HEK293 (cell line): ENCODE results near the gene GPR63.

Source experiments
- CTCF ChIA-PET: fragments of 350-600 bp; formaldehyde crosslinking; extraction: SDS; loops from one replicate; lab custom pipeline; 2021; ENCODE audit warnings: antibody characterized with exemption; lab: Yijun Ruan, JAX
- POLR2A ChIA-PET: fragments of 300-600 bp; formaldehyde crosslinking; extraction: SDS; loops from one replicate; lab custom pipeline; 2020; ENCODE audit warnings: antibody characterized with exemption, inconsistent platforms; lab: Yijun Ruan, JAX
- H3K27ac ChIP-seq: fragments of 200-500 bp; sonication (Bioruptor generic); 2 replicates; pipeline ENCODE4 v1.5.1; 2014; ENCODE audit warnings: low read depth, low read length, control low read depth, inconsistent platforms; ENCODE audit errors: extremely low read depth
- H3K36me3 ChIP-seq, 2 experiments: fragments of 200-500 bp in 1 of 2; sonication (Bioruptor generic) in 1 of 2; 1 replicate in 1 of 2; 2 replicates in 1 of 2; pipeline ENCODE4 v1.5.1; 2014 to 2017; ENCODE audit warnings: inconsistent platforms in 2 of 2, low read length in 2 of 2; ENCODE audit not compliant: control insufficient read depth in 2 of 2, insufficient read depth in 1 of 2
- H3K4me1 ChIP-seq: fragments of 200-500 bp; sonication (Bioruptor generic); 2 replicates; pipeline ENCODE4 v1.5.1; 2014; ENCODE audit warnings: mild to moderate bottlenecking, low read length, inconsistent platforms; ENCODE audit not compliant: control insufficient read depth, insufficient read depth
- H3K4me3 ChIP-seq: 2 replicates; pipeline ENCODE4 v1.5.1; 2011; ENCODE audit warnings: low read depth, mild to moderate bottlenecking, control low read depth, low read length, moderate library complexity
- H3K9me3 ChIP-seq: fragments of 200-500 bp; sonication (Bioruptor generic); 2 replicates; pipeline ENCODE4 v1.5.1; 2014; ENCODE audit warnings: low read depth, low read length, inconsistent platforms; ENCODE audit not compliant: control insufficient read depth, insufficient read depth
- GLI4 ChIP-seq: fragments of 450-650 bp; formaldehyde crosslinking; IDR thresholded peaks from 2 replicates; pipeline ENCODE4 v1.5.1; 2016; ENCODE audit warnings: missing biosample characterization, missing genetic modification characterization
- HOXA7 ChIP-seq: sonication (generic); formaldehyde crosslinking; IDR thresholded peaks from 2 replicates; pipeline ENCODE4 v1.8.1; 2022; ENCODE audit warnings: missing genetic modification reagents, borderline replicate concordance
- HOXC10 ChIP-seq: sonication (generic); formaldehyde crosslinking; IDR thresholded peaks from 2 replicates; pipeline ENCODE4 v1.8.1; 2023; ENCODE audit warnings: mild to moderate bottlenecking, missing genetic modification reagents
- KLF10 ChIP-seq: fragments of 450-650 bp; IDR thresholded peaks from 2 replicates; pipeline ENCODE4 v1.5.1; 2018; ENCODE audit warnings: missing biosample characterization, mild to moderate bottlenecking, missing genetic modification characterization
- KLF8 ChIP-seq: fragments of 450-650 bp; formaldehyde crosslinking; IDR thresholded peaks from 2 replicates; pipeline ENCODE4 v1.5.1; 2016; ENCODE audit warnings: missing biosample characterization, missing genetic modification characterization
- MEIS1 ChIP-seq: sonication (generic); formaldehyde crosslinking; IDR thresholded peaks from 2 replicates; pipeline ENCODE4 v1.8.1; 2022; ENCODE audit warnings: missing genetic modification reagents, mild to moderate bottlenecking, borderline replicate concordance
- OSR2 ChIP-seq: fragments of 450-650 bp; formaldehyde crosslinking; IDR thresholded peaks from 2 replicates; pipeline ENCODE4 v1.5.1; 2016; ENCODE audit warnings: missing biosample characterization, missing genetic modification characterization
- SETDB1 ChIP-seq: IDR thresholded peaks from one replicate; pipeline ENCODE4 v1.6.1; 2017; ENCODE audit warnings: mild to moderate bottlenecking, low read length, moderate library complexity, mixed read lengths; ENCODE audit not compliant: insufficient read length
- YY2 ChIP-seq: fragments of 450-650 bp; formaldehyde crosslinking; IDR thresholded peaks from 2 replicates; pipeline ENCODE4 v1.5.1; 2016; ENCODE audit warnings: missing biosample characterization, missing genetic modification characterization
- ZBTB11 ChIP-seq: fragments of 450-650 bp; formaldehyde crosslinking; conservative IDR thresholded peaks from 2 replicates; pipeline ENCODE4 v1.5.1; 2016; ENCODE audit warnings: low read depth, missing biosample characterization, missing genetic modification characterization
- ZBTB48 ChIP-seq: fragments of 450-650 bp; formaldehyde crosslinking; IDR thresholded peaks from 2 replicates; pipeline ENCODE4 v1.5.1; 2016; ENCODE audit warnings: missing biosample characterization, missing genetic modification characterization
- ZFP69B ChIP-seq: fragments of 450-650 bp; formaldehyde crosslinking; IDR thresholded peaks from 2 replicates; pipeline ENCODE4 v1.5.1; 2016; ENCODE audit warnings: missing biosample characterization, missing genetic modification characterization
- ZNF24 ChIP-seq: fragments of 450-650 bp; formaldehyde crosslinking; IDR thresholded peaks from 2 replicates; pipeline ENCODE4 v1.5.1; 2016; ENCODE audit warnings: missing biosample characterization, missing genetic modification characterization
- ZNF626 ChIP-seq: fragments of 450-650 bp; sonication (Bioruptor Pico); formaldehyde crosslinking; IDR thresholded peaks from 2 replicates; pipeline ENCODE4 v1.5.1; 2018; ENCODE audit warnings: missing biosample characterization, missing genetic modification characterization, inconsistent platforms
- ZNF707 ChIP-seq: fragments of 450-650 bp; formaldehyde crosslinking; IDR thresholded peaks from 2 replicates; pipeline ENCODE4 v1.5.1; 2016; ENCODE audit warnings: missing biosample characterization, missing genetic modification characterization
- TF ChIP-seq, protein P1 (sequence below): fragments of 450-650 bp; formaldehyde crosslinking; IDR thresholded peaks from 2 replicates; pipeline ENCODE4 v1.5.1; 2016; ENCODE audit warnings: missing biosample characterization, missing genetic modification characterization, borderline replicate concordance
- TF ChIP-seq, protein P2 (sequence below): sonication (generic); formaldehyde crosslinking; IDR thresholded peaks from 2 replicates; pipeline ENCODE4 v1.8.1; 2022; ENCODE audit warnings: mild to moderate bottlenecking, moderate library complexity, missing genetic modification reagents

Gene GPR63

DNA sequence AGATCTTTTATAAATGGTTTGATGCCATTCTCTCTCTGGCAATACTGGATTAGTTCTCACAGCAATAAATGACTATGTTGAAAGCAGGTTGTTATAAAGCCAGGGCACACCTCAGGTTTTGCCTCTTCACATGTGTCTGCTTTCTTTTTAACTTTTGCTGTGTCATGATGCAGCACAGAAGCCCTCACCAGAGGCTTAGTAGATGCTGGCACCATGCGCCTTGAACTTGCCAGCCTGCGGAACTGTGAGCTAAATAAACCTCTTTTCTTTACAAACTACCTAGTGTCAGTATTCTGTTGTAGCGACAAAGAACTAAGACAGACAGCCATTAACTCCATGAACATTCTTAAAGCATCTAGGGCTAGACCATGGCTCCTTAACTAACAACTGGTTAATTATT is 15.3 kb upstream of the GPR63 start:
- ChIA-PET POLR2A (no interaction called here), CTCF (no interaction called here)
- TF ChIP-seq ZBTB48 (tag by site-specific recombination) (no peak), SETDB1 (peak; percentile 49)
- H3K4me3 ChIP-seq = no peak overlapping the region
- no peaks in the 10 kb centered on the region for H3K4me1 ChIP-seq
- H3K9me3 ChIP-seq = no peaks in the 10 kb centered on the region
- H3K36me3 ChIP-seq = no peaks in the 10 kb centered on the region
- no peak overlapping the region for H3K27ac ChIP-seq

- Histone ChIP-seq H3K4me3 (no peak overlapping the region), H3K36me3 (no peaks in the 10 kb centered on the region)
- TF ChIP-seq KLF8 (tag by site-specific recombination) (no peak), ZFP69B (tag by site-specific recombination) (no peak), ZNF707 (tag by site-specific recombination) (no peak), YY2 (no peak), HOXA7 (CRISPR knock-in tag) (no peak), MEIS1 (no peak), OSR2 (tag by site-specific recombination) (no peak), ZNF626 (no peak), ZNF24 (tag by site-specific recombination) (no peak), HOXC10 (no peak), GLI4 (tag by site-specific recombination) (no peak), ZBTB11 (no peak), KLF10 (tag by site-specific recombination) (no peak), SETDB1 (no peak)
- TF ChIP-seq, protein P1, sequence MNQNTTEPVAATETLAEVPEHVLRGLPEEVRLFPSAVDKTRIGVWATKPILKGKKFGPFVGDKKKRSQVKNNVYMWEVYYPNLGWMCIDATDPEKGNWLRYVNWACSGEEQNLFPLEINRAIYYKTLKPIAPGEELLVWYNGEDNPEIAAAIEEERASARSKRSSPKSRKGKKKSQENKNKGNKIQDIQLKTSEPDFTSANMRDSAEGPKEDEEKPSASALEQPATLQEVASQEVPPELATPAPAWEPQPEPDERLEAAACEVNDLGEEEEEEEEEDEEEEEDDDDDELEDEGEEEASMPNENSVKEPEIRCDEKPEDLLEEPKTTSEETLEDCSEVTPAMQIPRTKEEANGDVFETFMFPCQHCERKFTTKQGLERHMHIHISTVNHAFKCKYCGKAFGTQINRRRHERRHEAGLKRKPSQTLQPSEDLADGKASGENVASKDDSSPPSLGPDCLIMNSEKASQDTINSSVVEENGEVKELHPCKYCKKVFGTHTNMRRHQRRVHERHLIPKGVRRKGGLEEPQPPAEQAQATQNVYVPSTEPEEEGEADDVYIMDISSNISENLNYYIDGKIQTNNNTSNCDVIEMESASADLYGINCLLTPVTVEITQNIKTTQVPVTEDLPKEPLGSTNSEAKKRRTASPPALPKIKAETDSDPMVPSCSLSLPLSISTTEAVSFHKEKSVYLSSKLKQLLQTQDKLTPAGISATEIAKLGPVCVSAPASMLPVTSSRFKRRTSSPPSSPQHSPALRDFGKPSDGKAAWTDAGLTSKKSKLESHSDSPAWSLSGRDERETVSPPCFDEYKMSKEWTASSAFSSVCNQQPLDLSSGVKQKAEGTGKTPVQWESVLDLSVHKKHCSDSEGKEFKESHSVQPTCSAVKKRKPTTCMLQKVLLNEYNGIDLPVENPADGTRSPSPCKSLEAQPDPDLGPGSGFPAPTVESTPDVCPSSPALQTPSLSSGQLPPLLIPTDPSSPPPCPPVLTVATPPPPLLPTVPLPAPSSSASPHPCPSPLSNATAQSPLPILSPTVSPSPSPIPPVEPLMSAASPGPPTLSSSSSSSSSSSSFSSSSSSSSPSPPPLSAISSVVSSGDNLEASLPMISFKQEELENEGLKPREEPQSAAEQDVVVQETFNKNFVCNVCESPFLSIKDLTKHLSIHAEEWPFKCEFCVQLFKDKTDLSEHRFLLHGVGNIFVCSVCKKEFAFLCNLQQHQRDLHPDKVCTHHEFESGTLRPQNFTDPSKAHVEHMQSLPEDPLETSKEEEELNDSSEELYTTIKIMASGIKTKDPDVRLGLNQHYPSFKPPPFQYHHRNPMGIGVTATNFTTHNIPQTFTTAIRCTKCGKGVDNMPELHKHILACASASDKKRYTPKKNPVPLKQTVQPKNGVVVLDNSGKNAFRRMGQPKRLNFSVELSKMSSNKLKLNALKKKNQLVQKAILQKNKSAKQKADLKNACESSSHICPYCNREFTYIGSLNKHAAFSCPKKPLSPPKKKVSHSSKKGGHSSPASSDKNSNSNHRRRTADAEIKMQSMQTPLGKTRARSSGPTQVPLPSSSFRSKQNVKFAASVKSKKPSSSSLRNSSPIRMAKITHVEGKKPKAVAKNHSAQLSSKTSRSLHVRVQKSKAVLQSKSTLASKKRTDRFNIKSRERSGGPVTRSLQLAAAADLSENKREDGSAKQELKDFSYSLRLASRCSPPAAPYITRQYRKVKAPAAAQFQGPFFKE = no peak
- TF ChIP-seq, protein P2, sequence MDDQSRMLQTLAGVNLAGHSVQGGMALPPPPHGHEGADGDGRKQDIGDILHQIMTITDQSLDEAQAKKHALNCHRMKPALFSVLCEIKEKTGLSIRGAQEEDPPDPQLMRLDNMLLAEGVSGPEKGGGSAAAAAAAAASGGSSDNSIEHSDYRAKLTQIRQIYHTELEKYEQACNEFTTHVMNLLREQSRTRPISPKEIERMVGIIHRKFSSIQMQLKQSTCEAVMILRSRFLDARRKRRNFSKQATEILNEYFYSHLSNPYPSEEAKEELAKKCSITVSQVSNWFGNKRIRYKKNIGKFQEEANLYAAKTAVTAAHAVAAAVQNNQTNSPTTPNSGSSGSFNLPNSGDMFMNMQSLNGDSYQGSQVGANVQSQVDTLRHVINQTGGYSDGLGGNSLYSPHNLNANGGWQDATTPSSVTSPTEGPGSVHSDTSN (CRISPR knock-in tag) = no peak
- TF ChIP-seq, all 188 proteins: peak for 0
- ChIA-PET POLR2A (no interaction called here), CTCF (no interaction called here)
- no peak overlapping the region for H3K27ac ChIP-seq
- no peaks in the 10 kb centered on the region for H3K4me1 ChIP-seq
- H3K9me3 ChIP-seq = no peaks in the 10 kb centered on the region
These were observed 14.6 kb upstream of the GPR63 start for GRCh38 chr6:96851858-96852257.
